MM.1S (cell line): ENCODE data around the gene PCDH1.
A peak's percentile ranks its signal among the peaks of the same experiment; 100 is the strongest.

ENCODE experiments used
- DNase-seq: peaks from one replicate; pipeline ENCODE4 v3.0.0-alpha.2; 2015
- H2AFZ ChIP-seq: fragments of 300-600 bp; sonication (generic); 2 replicates; pipeline ENCODE4 v1.6.0; 2016; ENCODE audit warnings: antibody characterized with exemption, low read length
- H3F3A ChIP-seq: fragments of 300-600 bp; sonication (generic); 2 replicates; pipeline ENCODE4 v1.6.1; 2016; ENCODE audit warnings: mild to moderate bottlenecking, antibody characterized with exemption, low read length, moderate library complexity, mixed read lengths; ENCODE audit not compliant: insufficient read depth
- H3K27ac ChIP-seq: fragments of 300-600 bp; sonication (generic); 2 replicates; pipeline ENCODE4 v1.5.1; 2016; ENCODE audit warnings: mild to moderate bottlenecking, low read length
- H3K27me3 ChIP-seq: fragments of 300-600 bp; sonication (generic); replicated peaks from 2 replicates; pipeline ENCODE4 v1.6.0; 2016; ENCODE audit warnings: low read length; ENCODE audit not compliant: insufficient read depth
- H3K36me3 ChIP-seq: fragments of 300-600 bp; sonication (generic); replicated peaks from 2 replicates; pipeline ENCODE4 v1.6.1; 2016; ENCODE audit warnings: mild to moderate bottlenecking, low read length, mixed read lengths; ENCODE audit not compliant: insufficient read depth
- H3K4me1 ChIP-seq: fragments of 300-600 bp; sonication (generic); 2 replicates; pipeline ENCODE4 v1.6.1; 2016; ENCODE audit warnings: low read length, mixed read lengths
- H3K4me2 ChIP-seq: fragments of 300-600 bp; sonication (generic); 2 replicates; pipeline ENCODE4 v1.6.0; 2016; ENCODE audit warnings: low read depth, low read length
- H3K4me3 ChIP-seq: fragments of 300-600 bp; sonication (generic); 2 replicates; pipeline ENCODE4 v1.5.1; 2016; ENCODE audit warnings: low read length, mixed read lengths
- H3K79me2 ChIP-seq: fragments of 300-600 bp; sonication (generic); 2 replicates; pipeline ENCODE4 v1.6.1; 2016; ENCODE audit warnings: mixed run types, low read length, mixed read lengths
- H3K9ac ChIP-seq: fragments of 300-600 bp; sonication (generic); 2 replicates; pipeline ENCODE4 v1.6.1; 2016; ENCODE audit warnings: low read length, mixed read lengths
- H3K9me2 ChIP-seq: fragments of 300-600 bp; sonication (generic); replicated peaks from 2 replicates; pipeline ENCODE4 v1.6.1; 2016; ENCODE audit warnings: mild to moderate bottlenecking, low read length, mixed read lengths; ENCODE audit not compliant: insufficient read depth
- H3K9me3 ChIP-seq: fragments of 300-600 bp; sonication (generic); replicated peaks from 2 replicates; pipeline ENCODE4 v1.6.1; 2016; ENCODE audit warnings: mild to moderate bottlenecking, low read length, mixed read lengths; ENCODE audit not compliant: insufficient read depth
- H4K20me1 ChIP-seq: fragments of 300-600 bp; sonication (generic); 2 replicates; pipeline ENCODE4 v1.6.1; 2016; ENCODE audit warnings: mild to moderate bottlenecking, low read length, moderate library complexity, mixed read lengths; ENCODE audit not compliant: insufficient read depth
- EZH2 ChIP-seq: fragments of 300-600 bp; sonication (generic); optimal IDR thresholded peaks from 2 replicates; pipeline ENCODE3; 2017; ENCODE audit warnings: low read depth, mild to moderate bottlenecking, antibody characterized with exemption, low read length, mixed read lengths
- EZH2phosphoT487 ChIP-seq: fragments of 300-600 bp; sonication (generic); IDR thresholded peaks from 2 replicates; pipeline ENCODE4 v1.6.1; 2018; ENCODE audit warnings: antibody characterized with exemption, low read length
- TF ChIP-seq, protein P1 (sequence below): fragments of 300-600 bp; sonication (generic); IDR thresholded peaks from 2 replicates; pipeline ENCODE4 v1.5.1; 2016; ENCODE audit warnings: antibody characterized with exemption, low read length, mixed read lengths

The PCDH1 gene

DNA sequence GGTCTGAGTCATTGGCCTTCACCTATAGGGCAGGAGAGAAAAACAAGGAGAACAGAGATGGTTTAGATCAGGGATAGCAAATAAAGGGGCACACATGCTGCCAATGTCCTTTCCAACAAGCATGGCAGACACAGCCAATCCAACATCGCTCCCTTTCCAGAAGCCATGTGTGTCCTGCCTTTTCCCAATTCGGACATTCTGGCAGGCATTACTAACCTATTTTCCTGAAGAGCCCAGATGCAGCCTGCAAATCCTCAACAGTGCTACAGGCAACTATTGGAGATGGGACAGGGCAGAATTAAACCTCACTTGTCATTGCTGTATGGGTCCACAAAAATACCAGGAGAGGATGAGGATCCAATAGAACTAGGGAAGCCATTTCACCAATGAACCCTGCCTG lies 12.8 kb downstream of the PCDH1 start:
- Histone ChIP-seq H2AFZ (no peak overlapping the region; the same call in 1 of the 2 replicates), H3F3A (peaks cover 22% of the 10 kb centered on the region), H3K9me2 (no peaks in the 10 kb centered on the region), H3K79me2 (no peaks in the 10 kb centered on the region), H3K27ac (peak overlapping the region; percentile 95), H3K4me2 (peak overlapping the region; percentile 37; the same call in 1 of the 2 replicates), H3K4me1 (peaks cover 41% of the 10 kb centered on the region), H3K4me3 (no peak overlapping the region), H3K27me3 (no peaks in the 10 kb centered on the region), H3K9ac (peak overlapping the region; percentile 14), H3K9me3 (no peaks in the 10 kb centered on the region), H3K36me3 (no peaks in the 10 kb centered on the region), H4K20me1 (no peaks in the 10 kb centered on the region)
- no peak for DNase-seq
- no peak for TF ChIP-seq EZH2
- no peak for TF ChIP-seq EZH2phosphoT487
- TF ChIP-seq, protein P1, sequence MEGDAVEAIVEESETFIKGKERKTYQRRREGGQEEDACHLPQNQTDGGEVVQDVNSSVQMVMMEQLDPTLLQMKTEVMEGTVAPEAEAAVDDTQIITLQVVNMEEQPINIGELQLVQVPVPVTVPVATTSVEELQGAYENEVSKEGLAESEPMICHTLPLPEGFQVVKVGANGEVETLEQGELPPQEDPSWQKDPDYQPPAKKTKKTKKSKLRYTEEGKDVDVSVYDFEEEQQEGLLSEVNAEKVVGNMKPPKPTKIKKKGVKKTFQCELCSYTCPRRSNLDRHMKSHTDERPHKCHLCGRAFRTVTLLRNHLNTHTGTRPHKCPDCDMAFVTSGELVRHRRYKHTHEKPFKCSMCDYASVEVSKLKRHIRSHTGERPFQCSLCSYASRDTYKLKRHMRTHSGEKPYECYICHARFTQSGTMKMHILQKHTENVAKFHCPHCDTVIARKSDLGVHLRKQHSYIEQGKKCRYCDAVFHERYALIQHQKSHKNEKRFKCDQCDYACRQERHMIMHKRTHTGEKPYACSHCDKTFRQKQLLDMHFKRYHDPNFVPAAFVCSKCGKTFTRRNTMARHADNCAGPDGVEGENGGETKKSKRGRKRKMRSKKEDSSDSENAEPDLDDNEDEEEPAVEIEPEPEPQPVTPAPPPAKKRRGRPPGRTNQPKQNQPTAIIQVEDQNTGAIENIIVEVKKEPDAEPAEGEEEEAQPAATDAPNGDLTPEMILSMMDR, result no peak

DNA sequence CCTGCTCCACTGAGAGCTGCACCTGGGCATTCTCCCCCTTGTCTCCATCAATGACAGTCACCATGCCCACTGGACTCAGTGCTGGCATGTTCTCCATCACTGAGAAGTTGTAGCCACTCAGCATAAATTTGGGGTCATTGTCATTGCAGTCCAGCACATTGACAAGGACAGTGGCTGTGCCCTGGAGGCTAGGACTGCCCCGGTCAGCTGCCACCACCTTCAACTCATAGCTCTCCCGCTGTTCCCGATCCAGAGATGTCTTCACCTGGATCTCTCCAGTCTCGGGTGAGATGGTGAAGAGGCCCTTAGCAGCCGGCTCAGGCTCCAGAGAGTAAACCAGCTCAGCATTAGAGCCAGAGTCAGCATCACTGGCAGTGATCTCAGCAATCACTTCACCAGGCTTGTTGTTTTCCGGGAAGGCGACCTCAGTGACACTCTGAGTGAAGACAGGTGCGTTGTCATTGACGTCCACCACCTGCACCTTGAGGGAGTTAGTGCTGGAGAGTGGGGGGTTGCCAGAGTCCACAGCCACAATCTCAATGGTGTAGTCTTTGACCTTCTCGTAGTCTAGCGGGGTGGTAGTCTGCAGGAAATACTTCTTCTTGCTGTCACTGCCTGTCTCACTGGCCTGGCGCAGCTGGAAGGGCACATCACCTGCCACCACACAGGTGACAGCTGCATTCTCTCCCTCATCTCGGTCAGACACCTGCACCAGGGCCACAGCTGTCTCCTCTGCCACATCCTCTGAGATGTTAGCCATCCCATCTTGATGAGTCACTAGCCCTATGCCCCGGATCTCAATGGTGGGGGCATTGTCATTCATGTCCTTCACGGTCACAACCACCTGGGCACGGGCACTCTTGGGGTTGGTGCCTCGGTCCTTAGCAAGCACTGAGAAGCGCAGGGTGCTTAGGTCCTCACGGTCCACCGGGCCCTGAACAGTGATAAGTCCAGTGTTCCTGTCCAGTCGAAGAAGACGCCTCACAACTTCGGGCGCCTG lies 13.5 kb downstream of the PCDH1 start:
- no peaks in the 10 kb centered on the region for H3K79me2 ChIP-seq

DNA sequence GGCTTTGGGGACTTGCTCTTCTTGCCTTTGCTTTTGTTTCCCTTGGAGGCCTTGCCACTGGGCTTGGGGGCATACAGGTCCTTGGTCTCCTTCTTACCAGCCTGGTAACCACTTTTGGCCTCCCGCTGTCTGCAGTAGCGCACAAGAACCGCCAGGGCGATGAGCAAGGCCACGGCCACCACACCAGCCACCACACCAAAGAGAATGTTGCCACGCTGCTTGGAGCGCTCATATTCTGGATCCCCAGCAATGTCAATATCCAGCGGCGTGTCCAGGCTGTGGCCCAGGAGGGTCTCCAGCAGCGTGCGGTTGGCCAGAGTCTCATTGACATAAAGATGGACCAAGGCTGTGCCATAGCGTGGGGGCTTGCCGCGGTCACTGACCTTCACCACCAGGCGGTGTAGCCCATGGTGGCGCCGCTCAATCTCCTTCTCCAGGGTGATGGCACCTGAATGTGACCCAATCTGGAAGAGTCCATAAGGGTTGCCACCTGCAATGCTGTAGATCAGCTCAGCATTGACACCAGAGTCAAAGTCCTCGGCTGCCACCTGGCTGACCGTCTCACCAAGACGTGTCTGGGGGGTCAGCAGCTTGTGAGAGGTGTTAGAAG lies 14.5 kb downstream of the PCDH1 start:
- H3K27me3 ChIP-seq, result no peaks in the 10 kb centered on the region
- H3K36me3 ChIP-seq, result no peaks in the 10 kb centered on the region
- no peaks in the 10 kb centered on the region for H3K79me2 ChIP-seq
- no peak for DNase-seq
- TF ChIP-seq EZH2phosphoT487, result no peak
- TF ChIP-seq, protein P1, result no peak
- no peak for TF ChIP-seq EZH2
- peaks cover 41% of the 10 kb centered on the region for H3K4me1 ChIP-seq
- peak overlapping the region; percentile 58 for H3K4me2 ChIP-seq
- peak overlapping the region; percentile 60 for H3K9ac ChIP-seq
- no peaks in the 10 kb centered on the region for H3K9me3 ChIP-seq
- no peaks in the 10 kb centered on the region for H4K20me1 ChIP-seq
- H3K27ac ChIP-seq, result peak overlapping the region; percentile 95
- H3K4me3 ChIP-seq, result no peak overlapping the region; the same call in 1 of the 2 replicates
- no peak overlapping the region for H2AFZ ChIP-seq
- H3K9me2 ChIP-seq, result no peaks in the 10 kb centered on the region
- peaks cover 22% of the 10 kb centered on the region for H3F3A ChIP-seq

More for the DNA sequence above, 13.5 kb downstream of the PCDH1 start:
- Histone ChIP-seq H3K9me3 (no peaks in the 10 kb centered on the region), H3K9ac (peak overlapping the region; percentile 60), H3K9me2 (no peaks in the 10 kb centered on the region), H3K27me3 (no peaks in the 10 kb centered on the region), H3K4me3 (peak overlapping the region; percentile 6; the same call in 1 of the 2 replicates), H2AFZ (peak overlapping the region; percentile 7; the same call in 1 of the 2 replicates), H3K4me1 (peaks cover 41% of the 10 kb centered on the region), H4K20me1 (no peaks in the 10 kb centered on the region), H3F3A (peaks cover 22% of the 10 kb centered on the region), H3K36me3 (no peaks in the 10 kb centered on the region), H3K4me2 (peak overlapping the region; percentile 58), H3K27ac (peak overlapping the region; percentile 95)
- peak; percentile 96 for DNase-seq
- TF ChIP-seq EZH2phosphoT487, result no peak
- TF ChIP-seq EZH2, result no peak
- TF ChIP-seq, protein P1, result no peak
